Left cardiac atrium (tissue), 4 donors: ENCODE measurements around the gene NEU2. TPM values are rescaled to one million over a fixed set of nuclear protein-coding genes. Genes with fewer than 3 reads are reported as not detected.
"Not testable (repeated sequence)": the region's sequence is repeated elsewhere in the genome, so short reads cannot be mapped to it uniquely, and the experiment has no call there.

Experiments
- ATAC-seq, 2 donors: fragments of 200-7000 bp; cut with Tn5 transposase; one replicate each; pipeline ENCODE4 v1.9.1; 2020; ENCODE audit warnings: mild to moderate bottlenecking in 2 of 2, moderate library complexity in 2 of 2
- DNase-seq: peaks from one replicate; pipeline ENCODE4 v3.0.0-alpha.2; 2020
- intact Hi-C, 2 donors: fragments of 100-400 bp; cut with DNase I; formaldehyde crosslinking; loops; one replicate each; pipeline versions ENCODE4 v1.14.1 to v1.15.1; 2022 to 2023
- total RNA-seq, 2 donors: library from RNA; stranded (reverse); fragmentation: NEBNext Ultra II Directional; extraction: Animal tissue kit (Norgen Biotek cat#: 25700); gene quantifications; one replicate each; pipeline ENCODE4 v1.2.1, GENCODE V29; 2021
- donor health status: DM: no; HTN: yes; CAD: no.
- donor health status: DM: no; HTN: yes; CAD: no; lungs with severe emphysema.
- donor health status: DM: yes; HTN: yes; CAD: no.
- donor health status: Dilated cardiomyopathy.

The NEU2 gene
- total RNA-seq, 2 donors from 2014 or later = not detected

GRCh38 chr2:233051241-233052149 lies 19.0 kb downstream of the NEU2 start:
- peak; percentile 87 to 95 for ATAC-seq
- intact Hi-C loops = loop anchor here (5.0 to 10.0 kb wide), 3 partner anchors 177 to 444 kb away; partner anchors contain the start of gene SNORC (in 1 of the 2)

GRCh38 chr2:233052517-233052916 lies 20.0 kb downstream of the NEU2 start:
- intact Hi-C loops = loop anchor here (5.0 to 10.0 kb wide), 3 partner anchors 178 to 445 kb away; partner anchors contain the start of gene SNORC (in 1 of the 2)
- not testable (repeated sequence) for DNase-seq, ATAC-seq

More at GRCh38 chr2:233051241-233052149, 19.0 kb downstream of the NEU2 start:
- peak; percentile 93 for DNase-seq

DNA sequence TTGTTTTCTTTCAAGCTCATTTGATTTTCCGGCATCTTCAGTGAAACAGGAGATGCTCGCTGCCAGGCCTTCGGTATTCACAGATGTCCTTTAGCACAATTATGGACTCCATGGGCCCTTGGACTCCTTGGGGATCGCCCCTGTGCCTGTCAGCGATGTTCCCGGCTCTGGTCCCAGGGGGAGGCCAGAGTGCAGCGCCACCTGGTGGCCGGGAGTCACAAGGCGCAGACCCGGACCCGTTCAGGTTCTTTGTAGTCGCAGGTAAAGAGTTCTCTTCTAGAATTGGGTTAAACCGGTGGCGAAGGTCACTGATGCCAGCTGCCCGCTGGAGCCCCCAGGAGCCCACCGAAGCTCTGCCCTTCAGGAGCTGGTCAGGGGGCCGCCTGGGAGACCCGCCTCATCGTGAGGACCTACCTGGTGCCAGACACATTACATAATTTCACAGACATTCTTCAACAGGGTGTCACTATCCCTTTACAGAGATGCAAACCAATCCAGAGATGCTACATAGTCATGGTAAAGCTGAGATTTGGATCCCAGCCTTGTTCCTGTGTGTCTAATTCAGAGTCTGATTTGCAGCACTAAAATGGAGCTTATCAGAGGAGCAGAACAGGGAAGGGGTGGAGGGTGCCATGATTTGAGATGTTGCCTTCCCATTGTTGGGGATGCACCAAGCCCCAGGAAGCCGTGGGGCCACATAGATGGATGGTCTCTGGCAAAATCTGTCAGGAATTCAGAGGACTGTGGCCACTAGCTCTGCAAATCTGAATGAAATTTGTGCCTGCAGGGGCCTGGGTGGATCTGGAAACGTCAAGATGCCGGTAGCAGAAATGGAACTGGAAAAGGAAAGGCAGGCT lies 21.7 kb downstream of the NEU2 start:
- DNase-seq = peak; percentile 70
- ATAC-seq = peak; percentile 50 to 55
- intact Hi-C loops = loop anchor here (5.0 to 10.0 kb wide), 3 partner anchors 179 to 447 kb away; partner anchors contain the start of gene SNORC (in 1 of the 2)

DNA sequence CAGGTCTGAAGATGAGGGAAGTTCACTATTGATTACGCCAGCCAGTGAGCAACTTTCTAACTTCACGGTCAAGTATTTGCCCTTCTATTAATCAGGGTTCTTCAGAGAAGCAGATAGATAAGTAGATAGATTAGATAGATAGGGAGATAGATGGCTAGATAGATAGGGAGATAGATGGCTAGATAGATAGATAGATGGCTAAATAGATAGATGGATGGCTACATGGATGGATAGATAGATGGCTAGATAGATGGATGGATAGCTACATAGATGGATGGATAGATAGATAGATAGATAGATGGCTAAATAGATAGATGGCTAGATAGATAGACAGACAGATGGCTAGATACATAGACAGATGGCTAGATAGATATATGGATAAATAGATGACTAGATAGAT lies 22.9 kb downstream of the NEU2 start:
- DNase-seq = no peak
- no peak for ATAC-seq
- intact Hi-C loops = loop anchor here (10.0 kb wide), 2 partner anchors 181 to 201 kb away; partner anchors contain the start of gene SNORC (in 1 of the 2)

GRCh38 chr2:233056961-233057605 lies 24.6 kb downstream of the NEU2 start:
- DNase-seq = no peak
- ATAC-seq = no peak
- intact Hi-C loops = loop anchor here (10.0 kb wide), 2 partner anchors 182 to 202 kb away; partner anchors contain the start of gene SNORC (in 1 of the 2)

DNA sequence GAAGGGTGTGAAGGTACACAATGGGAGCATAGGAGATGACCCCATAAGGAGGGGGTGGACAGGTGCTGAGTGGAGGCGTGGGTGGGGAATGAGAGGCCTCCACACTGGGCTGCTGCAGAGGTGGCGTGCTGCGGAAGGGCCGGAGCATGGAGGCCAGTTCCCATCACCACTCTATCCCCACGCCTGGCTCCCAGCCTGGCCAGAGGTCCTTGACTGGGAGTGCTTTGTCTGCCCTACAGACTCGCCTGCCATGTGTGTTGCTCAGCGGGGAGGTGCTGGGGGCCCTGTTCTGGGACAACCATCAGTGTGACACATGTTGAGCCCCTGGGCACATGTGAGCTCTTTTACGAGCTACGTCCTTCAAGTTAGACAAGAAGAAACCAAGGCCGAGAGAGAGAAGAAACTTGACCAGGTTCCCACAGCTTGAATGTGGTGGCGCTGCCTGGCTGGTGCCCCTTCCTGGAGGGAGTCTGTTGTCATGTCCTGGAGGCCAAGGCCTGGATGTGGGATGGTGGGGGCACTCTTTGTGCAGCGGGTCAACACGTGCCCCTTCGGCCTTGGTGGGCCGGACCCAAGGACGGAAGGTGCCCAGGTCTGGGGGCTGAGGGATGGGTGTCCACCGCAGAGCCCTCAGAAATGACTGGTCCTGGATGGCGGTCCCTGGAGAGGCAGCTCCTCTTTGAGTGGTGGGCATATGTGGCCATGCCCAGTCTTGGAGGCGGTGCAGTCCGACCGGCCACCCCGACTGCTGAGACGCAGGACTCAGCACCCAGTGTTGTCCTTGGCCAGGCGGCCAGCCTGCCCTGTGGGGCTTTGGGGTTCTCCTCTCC lies 26.5 kb downstream of the NEU2 start:
- DNase-seq (no peak), ATAC-seq (no peak)
- intact Hi-C loops = loop anchor here (10.0 kb wide), 2 partner anchors 184 to 204 kb away; partner anchors contain the start of gene SNORC (in 1 of the 2)

GRCh38 chr2:233059547-233059796 lies 27.0 kb downstream of the NEU2 start:
- intact Hi-C loops = loop anchor here (10.0 kb wide), 2 partner anchors 185 to 205 kb away; partner anchors contain the start of gene SNORC (in 1 of the 2)

GRCh38 chr2:233059797-233060500 lies 27.5 kb downstream of the NEU2 start, which contains the start of gene INPP5D:
Gene INPP5D, plus strand, starts transcription at chr2:233060342. Its CDS starts 137 bp downstream, at chr2:233060479.
- peak; percentile 51 to 68 for ATAC-seq
- intact Hi-C loops = loop anchor here (10.0 kb wide), 2 partner anchors 185 to 205 kb away; partner anchors contain the start of gene SNORC (in 1 of the 2)
- DNase-seq = peak; percentile 53

More at GRCh38 chr2:233059547-233059796, 27.0 kb downstream of the NEU2 start:
- DNase-seq (no peak), ATAC-seq (no peak)

GRCh38 chr2:233060501-233060979 lies 28.1 kb downstream of the NEU2 start:
- ATAC-seq = no peak
- intact Hi-C loops = no loop called here
- no peak for DNase-seq

GRCh38 chr2:233060980-233061590 lies 28.6 kb downstream of the NEU2 start:
- peak in 1 of 2 donors; percentile 2 for ATAC-seq
- DNase-seq = no peak
- intact Hi-C loops = no loop called here

DNA sequence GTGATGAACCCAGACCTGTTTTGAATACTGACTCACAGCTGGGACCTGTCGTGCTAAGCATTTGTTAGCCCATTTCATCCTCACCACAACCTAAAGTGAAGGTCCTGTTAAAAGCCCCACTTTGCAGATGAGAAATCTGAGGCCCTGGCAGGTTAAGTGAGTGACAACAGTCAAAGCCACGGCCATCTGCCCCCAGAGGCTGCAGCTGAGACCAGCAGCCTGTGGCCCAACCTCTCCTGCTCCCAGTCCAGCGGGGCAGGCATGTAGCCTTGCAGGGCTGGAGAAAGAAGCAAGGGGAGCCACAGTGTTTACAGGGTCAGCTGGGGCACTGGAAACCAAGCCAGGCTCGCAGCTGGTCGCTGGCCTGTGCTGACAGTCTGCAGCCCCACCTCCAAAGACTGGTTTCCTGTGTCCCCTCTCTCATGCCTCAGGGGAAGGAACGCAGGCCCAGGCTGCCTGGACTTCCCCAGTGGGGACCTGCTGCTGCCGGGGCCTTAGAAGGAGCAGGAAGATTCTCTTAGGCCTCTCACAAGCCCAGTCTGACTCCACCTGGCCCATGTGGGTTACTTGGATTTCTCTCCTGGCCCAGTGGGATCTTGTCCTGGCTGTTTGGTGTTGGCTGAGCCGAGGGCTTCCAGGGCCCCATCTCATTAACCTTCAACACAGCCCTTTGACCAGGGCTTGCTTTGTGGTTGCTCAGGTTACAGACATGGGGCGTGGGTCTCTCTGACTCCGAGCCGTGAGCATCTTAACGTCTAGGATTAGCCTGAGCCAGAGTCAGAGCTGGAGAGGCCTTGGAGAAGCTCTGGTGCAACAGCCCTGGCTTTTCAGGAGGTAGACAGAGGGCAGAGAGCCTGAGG lies 29.3 kb downstream of the NEU2 start:
- DNase-seq = peak; percentile 38
- peak; percentile 42 to 73 for ATAC-seq
- intact Hi-C loops = no loop called here

- intact Hi-C loops = no loop called here
- DNase-seq = no peak
- peak in 1 of 2 donors; percentile 20 for ATAC-seq
Measured at GRCh38 chr2:233062451-233062850, 30.0 kb downstream of the NEU2 start.

DNA sequence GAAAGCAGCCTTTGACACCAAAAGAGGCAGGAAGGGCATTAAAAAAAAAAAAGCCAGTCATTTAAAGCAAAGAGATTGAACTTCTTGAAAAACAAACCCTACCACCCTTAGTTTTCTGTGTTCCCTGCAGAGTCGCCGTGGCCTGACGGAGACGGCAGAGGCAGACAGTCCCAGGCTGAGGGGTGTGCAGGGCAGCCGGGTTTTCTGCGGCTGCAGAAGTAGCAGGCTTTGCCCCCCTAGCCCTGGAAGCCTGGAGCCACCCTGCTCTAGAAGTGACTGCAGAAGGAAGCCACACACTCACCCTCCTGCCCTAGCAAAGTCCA lies 30.4 kb downstream of the NEU2 start:
- ATAC-seq = no peak

DNA sequence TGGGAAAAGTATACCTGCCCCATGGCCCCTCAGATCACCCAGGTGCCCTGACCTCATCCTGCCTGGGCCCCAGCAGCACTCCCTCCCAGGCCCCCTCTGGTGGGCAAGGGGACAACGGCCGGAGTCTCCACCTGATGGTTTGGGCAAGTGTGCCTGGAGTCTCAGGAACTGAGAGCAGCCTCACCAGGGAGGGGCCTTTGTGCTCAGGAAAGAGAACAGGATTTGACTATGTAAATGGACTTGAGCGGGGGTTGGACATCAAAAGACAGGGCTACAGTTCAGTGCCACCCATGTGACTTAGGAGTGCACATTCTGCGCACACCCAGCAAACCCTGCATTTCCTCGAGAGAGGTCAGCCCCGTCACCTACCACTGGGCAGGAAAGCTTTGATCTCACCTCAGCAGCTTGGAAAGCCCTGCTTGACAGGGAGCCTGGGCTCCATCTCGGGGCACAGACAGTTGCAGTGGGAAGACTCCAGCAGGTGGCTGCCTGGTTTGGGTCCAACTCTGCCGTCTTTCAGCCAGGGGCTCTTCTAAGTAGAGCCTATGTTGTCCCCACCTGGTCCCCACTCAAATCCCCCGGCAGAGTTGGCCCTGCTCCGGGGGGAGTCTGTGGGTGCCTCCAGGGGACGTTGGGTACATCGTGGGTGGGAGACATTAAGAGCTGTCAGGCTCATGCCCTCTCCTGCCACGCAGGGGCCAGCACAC lies 30.9 kb downstream of the NEU2 start:
- intact Hi-C loops = no loop called here
- ATAC-seq (no peak), DNase-seq (no peak)

More for the DNA sequence above, 30.4 kb downstream of the NEU2 start:
- intact Hi-C loops = no loop called here
- DNase-seq = no peak

DNA sequence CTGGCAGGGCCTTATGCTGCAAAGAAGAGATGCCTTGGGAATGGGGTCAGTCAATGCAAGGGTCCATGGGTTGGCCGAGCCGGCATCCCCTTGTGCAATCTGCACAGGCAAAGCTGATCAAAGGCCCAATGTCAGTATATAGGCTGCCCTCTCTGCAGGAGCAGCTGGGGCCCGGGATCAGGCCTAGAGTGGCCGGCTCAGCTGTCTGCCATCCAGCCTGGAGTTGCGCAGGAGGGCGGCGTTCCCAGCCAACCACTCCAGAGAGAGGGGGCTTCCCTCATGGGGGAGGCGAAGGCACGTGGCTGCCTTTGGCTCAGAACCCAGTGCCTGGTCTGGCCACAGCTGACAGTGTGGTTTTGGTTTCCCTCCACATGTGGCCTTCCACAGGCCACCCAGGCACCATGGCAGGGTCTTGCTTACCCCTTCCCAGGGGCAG lies 31.5 kb downstream of the NEU2 start:
- no peak for DNase-seq
- intact Hi-C loops = no loop called here
- no peak for ATAC-seq
